T47D (cell line): ENCODE measurements around the gene PDRG1.

ENCODE experiments used
- DNase-seq, 2 experiments: peaks; one replicate each; pipeline versions ENCODE4 v3.0.0 to v3.0.0-alpha.2; 2011 to 2012; ENCODE audit warnings: low read depth in 1 of 2, low spot score in 1 of 2
- JUND ChIP-seq: IDR thresholded peaks from 2 replicates; pipeline ENCODE4 v1.6.1; 2012; ENCODE audit warnings: low read depth
- in situ Hi-C: cut with HindIII; loops from 2 replicates; pipeline ENCODE4 v1.10.0; 2016; ENCODE audit warnings: low sequenced_read_pairs, low pct_unique_long_range_greater_than_20kb

PDRG1 gene

DNA sequence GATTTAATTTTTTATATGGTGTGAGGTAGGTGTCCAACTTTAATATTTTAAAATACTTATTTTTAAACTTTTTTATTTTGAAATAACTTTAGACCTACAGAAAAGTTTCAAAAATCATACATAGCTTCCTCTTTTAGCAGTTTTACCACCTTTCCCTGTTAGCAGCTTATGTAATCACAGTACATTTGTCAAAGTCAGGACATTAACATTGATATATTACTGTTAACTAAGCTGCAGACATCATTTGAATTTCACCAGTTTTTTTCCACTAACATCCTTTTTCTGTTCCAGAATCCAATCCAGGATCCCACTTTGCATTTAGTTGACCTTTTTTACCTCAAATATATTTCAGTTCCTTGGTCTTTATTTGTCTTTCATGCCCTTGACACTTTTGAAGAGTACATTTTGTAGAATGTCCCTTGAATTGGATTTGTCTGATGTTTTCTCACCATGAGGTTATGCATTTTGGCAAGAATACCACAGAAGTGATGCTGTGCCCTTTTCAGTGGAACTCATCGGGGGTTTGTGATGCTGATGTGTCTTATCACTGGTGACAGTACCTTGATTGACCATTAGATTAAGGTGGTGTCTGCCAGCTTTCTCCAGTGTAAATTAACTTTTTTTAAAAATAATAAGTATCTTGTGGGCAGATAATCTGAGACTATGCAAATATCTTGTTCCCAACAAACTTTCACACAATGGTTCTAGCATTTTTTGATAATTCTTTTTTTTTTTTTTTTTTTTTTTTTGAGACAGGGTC, 48.0 kb downstream of the PDRG1 start:
- in situ Hi-C loops: no loop called here
- DNase-seq: no peak
- no peak for TF ChIP-seq JUND

DNA sequence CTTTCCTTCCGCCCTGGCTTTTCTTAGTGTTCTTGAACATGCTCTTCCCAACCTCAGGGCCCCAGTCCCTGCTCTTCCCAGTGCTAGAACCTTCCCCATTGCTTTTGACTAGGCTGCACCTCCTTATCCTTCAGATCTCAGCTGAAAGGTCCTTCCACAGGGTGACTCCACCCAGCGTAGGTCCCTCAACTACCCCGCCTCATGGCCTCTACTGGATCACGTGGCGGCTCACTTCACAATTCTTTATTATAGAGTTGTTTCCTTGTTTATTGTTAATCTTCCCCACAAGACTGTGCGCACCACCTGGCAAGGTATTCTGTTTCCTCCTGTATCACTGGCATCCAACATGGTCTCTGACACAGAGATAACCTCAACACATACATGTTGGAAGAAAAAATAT, 50.2 kb downstream of the PDRG1 start:
- in situ Hi-C loops: no loop called here
- DNase-seq: no peak
- no peak for TF ChIP-seq JUND

DNA sequence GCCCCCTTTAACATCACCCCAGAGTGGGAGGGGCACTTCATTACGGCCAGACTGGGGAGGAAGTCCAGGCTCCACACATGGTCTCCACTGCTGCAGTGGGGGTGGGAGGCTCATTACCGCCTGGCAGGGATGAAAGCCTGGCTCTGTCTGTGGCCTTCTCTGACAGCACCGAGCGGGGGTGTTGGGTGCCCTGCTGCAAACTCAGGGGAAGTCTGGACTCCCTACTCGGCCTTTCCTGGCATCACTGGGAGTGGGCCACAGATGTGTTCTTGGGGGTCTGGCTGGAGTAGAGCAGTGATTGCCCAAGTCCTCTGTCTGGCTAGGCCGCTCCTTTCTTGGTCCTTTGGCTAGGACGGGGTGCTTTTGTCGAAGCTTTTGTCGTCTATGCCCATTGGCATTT, 54.3 kb downstream of the PDRG1 start:
- no peak for DNase-seq
- TF ChIP-seq JUND: no peak
- in situ Hi-C loops: no loop called here

DNA sequence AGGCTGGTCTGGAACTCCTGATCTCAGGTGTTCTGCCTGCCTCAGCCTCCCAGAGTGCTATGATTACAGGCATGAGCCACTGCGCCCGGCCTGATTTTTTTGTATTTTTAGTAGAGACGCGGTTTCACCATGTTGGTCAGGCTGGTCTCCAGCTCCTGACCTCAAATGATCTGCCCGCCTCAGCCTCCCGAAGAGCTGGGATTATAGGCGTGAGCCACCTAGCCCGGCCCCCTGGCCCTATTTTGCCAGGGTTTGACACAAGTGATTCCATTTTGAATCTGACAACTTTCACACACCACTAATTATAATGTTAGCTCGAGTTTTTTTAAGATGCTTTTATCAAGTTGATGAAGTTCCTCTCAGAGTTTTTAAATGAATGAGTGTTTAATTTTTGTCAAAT, 55.8 kb downstream of the PDRG1 start:
- DNase-seq: no peak
- TF ChIP-seq JUND: no peak
- in situ Hi-C loops: no loop called here

DNA sequence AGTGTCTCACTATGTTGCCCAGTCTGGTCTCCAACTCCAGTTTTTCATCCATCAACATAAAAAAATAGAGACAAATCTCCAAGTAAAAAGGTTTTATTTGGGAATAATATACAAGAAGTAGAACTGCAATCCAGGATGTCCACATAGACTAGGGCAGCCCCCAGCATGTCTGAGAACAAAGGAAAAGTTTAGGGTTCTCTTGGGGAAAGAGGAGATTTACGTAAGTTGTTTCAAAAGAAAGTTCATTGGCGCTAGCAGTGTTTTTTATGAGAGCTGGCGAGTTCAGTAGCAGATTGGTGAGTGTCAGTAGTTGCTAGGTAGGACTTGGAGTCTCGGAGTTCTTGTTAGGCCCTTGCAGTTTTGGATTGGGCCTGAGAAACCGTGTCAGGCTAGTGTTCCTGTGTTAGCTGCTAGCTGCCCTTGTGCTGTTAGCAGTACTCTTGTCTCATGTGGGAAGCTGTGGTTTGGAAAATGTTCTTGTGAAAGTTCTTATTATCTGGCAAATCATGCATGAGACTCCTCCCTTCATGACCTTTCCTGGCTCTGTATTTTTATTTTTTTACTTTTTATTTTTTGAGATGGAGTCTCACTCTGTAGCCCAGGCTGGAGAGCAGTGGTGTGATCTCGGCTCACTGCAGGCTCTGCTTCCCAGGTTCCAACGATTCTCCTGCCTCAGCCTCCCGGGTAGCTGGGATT, 56.7 kb downstream of the PDRG1 start:
- peak; percentile 82 to 93 for DNase-seq
- in situ Hi-C loops: no loop called here
- no peak for TF ChIP-seq JUND
